DND-41 (cell line): ENCODE results near the gene FAM13A.
A peak's percentile ranks its signal among the peaks of the same experiment; 100 is the strongest.

Source experiments
- ATAC-seq: fragments of 200-7000 bp; cut with Tn5 transposase; 3 replicates; pipeline ENCODE4 v1.9.1; 2021; ENCODE audit warnings: low read depth; ENCODE audit not compliant: insufficient read depth
- DNase-seq: peaks from one replicate; pipeline ENCODE4 v3.0.0-alpha.2; 2020
- H2AFZ ChIP-seq: 2 replicates; pipeline ENCODE4 v1.6.0; 2012; ENCODE audit warnings: low read depth, low read length
- H3K27ac ChIP-seq: 2 replicates; pipeline ENCODE4 v1.5.1; 2012; ENCODE audit warnings: low read length, inconsistent platforms
- H3K27me3 ChIP-seq: fragments of 200-600 bp; sonication (generic); 2 replicates; pipeline ENCODE4 v1.6.0; 2012; ENCODE audit warnings: low read length, mild to moderate bottlenecking, inconsistent platforms; ENCODE audit not compliant: insufficient read depth, poor library complexity
- H3K36me3 ChIP-seq: 2 replicates; pipeline ENCODE4 v1.5.1; 2012; ENCODE audit warnings: low read length, inconsistent platforms; ENCODE audit not compliant: insufficient read depth
- H3K4me1 ChIP-seq: 2 replicates; pipeline ENCODE4 v1.5.1; 2012; ENCODE audit warnings: mild to moderate bottlenecking, low read length; ENCODE audit not compliant: insufficient read depth
- H3K4me2 ChIP-seq: 2 replicates; pipeline ENCODE4 v1.6.0; 2012; ENCODE audit warnings: mild to moderate bottlenecking, moderate library complexity, low read length, inconsistent platforms; ENCODE audit not compliant: insufficient read depth
- H3K4me3 ChIP-seq, 2 experiments: fragments of 200-600 bp in 1 of 2; shearing (Covaris generic) in 1 of 2; 2 replicates each; pipeline ENCODE4 v1.5.1; 2012 to 2016; ENCODE audit warnings: inconsistent platforms in 2 of 2, low read length in 2 of 2, mild to moderate bottlenecking in 2 of 2, low read depth in 1 of 2, moderate library complexity in 1 of 2
- H3K79me2 ChIP-seq: 2 replicates; pipeline ENCODE4 v1.6.0; 2012; ENCODE audit warnings: low read length, inconsistent platforms; ENCODE audit not compliant: insufficient read depth
- H3K9ac ChIP-seq: 2 replicates; pipeline ENCODE4 v1.6.0; 2012; ENCODE audit warnings: low read depth, mild to moderate bottlenecking, inconsistent platforms, low read length, moderate library complexity
- H3K9me3 ChIP-seq: 2 replicates; pipeline ENCODE4 v1.5.1; 2012; ENCODE audit warnings: low read length, moderate library complexity, mild to moderate bottlenecking, inconsistent platforms; ENCODE audit not compliant: insufficient read depth, severe bottlenecking
- H4K20me1 ChIP-seq: 2 replicates; pipeline ENCODE4 v1.6.0; 2012; ENCODE audit warnings: low read length; ENCODE audit not compliant: insufficient read depth
- CTCF ChIP-seq: IDR thresholded peaks from 2 replicates; pipeline ENCODE4 v1.5.1; 2012; ENCODE audit warnings: borderline replicate concordance, low read length, moderate library complexity, mild to moderate bottlenecking; ENCODE audit not compliant: poor library complexity, severe bottlenecking; ENCODE audit errors: extremely low read depth
- EZH2 ChIP-seq: IDR thresholded peaks from 3 replicates; pipeline ENCODE4 v1.6.1; 2012; ENCODE audit warnings: borderline replicate concordance, low read depth, mild to moderate bottlenecking, moderate library complexity, low read length, inconsistent platforms; ENCODE audit not compliant: severe bottlenecking

FAM13A gene

GRCh38 chr4:88820698-88821415 lies 236.1 kb downstream of the FAM13A start:
- peaks cover 42% of the 10 kb centered on the region for H3K4me1 ChIP-seq
- DNase-seq: no peak
- no peak for ATAC-seq
- H3K4me3 ChIP-seq: no peak overlapping the region
- H3K27ac ChIP-seq: no peak overlapping the region
- H4K20me1 ChIP-seq: no peaks in the 10 kb centered on the region
- H3K79me2 ChIP-seq: no peaks in the 10 kb centered on the region
- no peak for TF ChIP-seq EZH2
- H3K4me2 ChIP-seq: peak overlapping the region; percentile 77
- peak overlapping the region; percentile 2; the same call in 1 of the 2 replicates for H3K9ac ChIP-seq
- no peak overlapping the region for H2AFZ ChIP-seq
- no peaks in the 10 kb centered on the region for H3K9me3 ChIP-seq
- no peaks in the 10 kb centered on the region for H3K36me3 ChIP-seq
- H3K27me3 ChIP-seq: no peaks in the 10 kb centered on the region

DNA sequence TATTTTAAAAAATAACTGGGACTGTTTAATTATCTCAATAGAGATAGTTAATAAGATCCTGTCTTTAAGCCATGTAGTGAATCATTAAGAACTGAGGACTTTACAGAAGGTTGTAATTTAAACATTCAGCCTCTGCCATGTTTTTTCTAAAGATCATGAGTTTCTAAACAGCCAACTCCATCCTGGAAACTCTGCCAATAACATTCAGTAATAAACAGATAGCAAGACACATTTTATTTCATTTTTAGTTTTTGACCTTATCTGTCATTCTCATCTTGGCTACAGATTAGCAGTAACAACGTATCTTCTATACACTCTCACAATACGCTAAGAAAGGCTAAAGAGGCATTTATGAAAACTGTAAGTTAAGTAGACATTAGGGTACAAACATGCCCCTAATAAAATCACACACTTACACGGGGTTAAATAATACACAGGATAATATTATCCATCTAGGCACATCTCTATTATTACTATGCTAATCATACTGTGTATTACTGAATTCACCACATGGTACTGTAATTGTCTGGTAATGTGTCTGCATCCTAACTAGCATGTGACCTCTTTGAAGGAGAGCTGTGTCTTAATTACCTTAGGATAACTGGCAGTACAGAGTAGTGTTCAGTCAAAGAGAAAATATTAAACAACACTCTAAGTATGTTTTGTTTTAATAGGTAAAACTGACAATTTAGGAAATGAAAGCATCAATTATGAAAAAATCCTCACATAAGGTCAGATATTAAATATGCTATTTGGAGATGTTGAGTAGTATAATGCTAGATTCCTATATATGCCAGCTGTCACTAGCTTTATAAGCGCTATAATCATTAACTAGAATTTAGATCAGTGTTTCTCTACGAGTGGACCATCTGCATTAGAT lies 236.9 kb downstream of the FAM13A start:
- Histone ChIP-seq H3K4me2 (peak overlapping the region; percentile 77; the same call in 1 of the 2 replicates), H3K4me3 (no peak overlapping the region), H3K27me3 (no peaks in the 10 kb centered on the region), H3K4me1 (peaks cover 42% of the 10 kb centered on the region), H3K9ac (peak overlapping the region; percentile 2; the same call in 1 of the 2 replicates), H3K36me3 (no peaks in the 10 kb centered on the region), H3K79me2 (no peaks in the 10 kb centered on the region), H2AFZ (no peak overlapping the region), H4K20me1 (no peaks in the 10 kb centered on the region), H3K9me3 (no peaks in the 10 kb centered on the region), H3K27ac (no peak overlapping the region)
- no peak for ATAC-seq
- no peak for TF ChIP-seq CTCF
- no peak for TF ChIP-seq EZH2
- DNase-seq: no peak

- Histone ChIP-seq H3K4me1 (peaks cover 37% of the 10 kb centered on the region), H3K4me2 (no peak overlapping the region), H2AFZ (no peak overlapping the region), H3K79me2 (no peaks in the 10 kb centered on the region), H3K27me3 (no peaks in the 10 kb centered on the region), H3K4me3 (no peak overlapping the region), H4K20me1 (no peaks in the 10 kb centered on the region), H3K27ac (no peak overlapping the region), H3K36me3 (no peaks in the 10 kb centered on the region), H3K9ac (no peak overlapping the region), H3K9me3 (no peaks in the 10 kb centered on the region)
- TF ChIP-seq EZH2: no peak
- peak; percentile 67 for TF ChIP-seq CTCF
- ATAC-seq (no peak), DNase-seq (peak; percentile 39)
Observed at GRCh38 chr4:88818631-88819470, 238.1 kb downstream of the FAM13A start.
